Upper lobe of right lung (tissue), 1 donor: Measurements from ENCODE around the gene PTPRB. TPM values are rescaled to one million over a fixed set of nuclear protein-coding genes. Genes with fewer than 3 reads are reported as not detected.

ENCODE experiments used
- ATAC-seq: fragments of 200-7000 bp; cut with Tn5 transposase; one replicate; pipeline ENCODE4 v1.9.1; 2020; ENCODE audit warnings: mild to moderate bottlenecking, moderate library complexity
- DNase-seq: peaks from one replicate; pipeline ENCODE4 v3.0.0-alpha.2; 2020
- H3K27ac ChIP-seq: fragments of 200-600 bp; one replicate; pipeline ENCODE4 v1.8.0; 2022
- H3K27me3 ChIP-seq: fragments of 200-600 bp; one replicate; pipeline ENCODE4 v1.8.0; 2022; ENCODE audit warnings: mild to moderate bottlenecking
- H3K36me3 ChIP-seq: fragments of 200-600 bp; one replicate; pipeline ENCODE4 v1.8.0; 2022
- H3K4me1 ChIP-seq: fragments of 200-600 bp; one replicate; pipeline ENCODE4 v1.8.0; 2022
- H3K4me3 ChIP-seq: fragments of 200-600 bp; one replicate; pipeline ENCODE4 v1.8.0; 2022; ENCODE audit warnings: mild to moderate bottlenecking
- H3K9me3 ChIP-seq: fragments of 200-600 bp; one replicate; pipeline ENCODE4 v1.8.0; 2022
- intact Hi-C: fragments of 100-400 bp; cut with DNase I; formaldehyde crosslinking; loops from one replicate; pipeline ENCODE4 v1.11.0; 2022
- total RNA-seq: library from RNA; stranded (reverse); fragmentation: NEBNext Ultra II Directional; extraction: Animal tissue kit (Norgen Biotek cat#: 25700); gene quantifications from one replicate; pipeline ENCODE4 v1.2.1, GENCODE V29; 2021
- TF ChIP-seq, protein P1 (sequence below): fragments of 200-600 bp; IDR thresholded peaks from one replicate; pipeline ENCODE4 v1.8.0; 2022; ENCODE audit warnings: antibody characterized with exemption
- donor health status: DM: no; HTN: yes; CAD: no; lungs with severe emphysema.

The PTPRB gene
- total RNA-seq, 1 donor from 2014 or later, result 196 TPM

DNA sequence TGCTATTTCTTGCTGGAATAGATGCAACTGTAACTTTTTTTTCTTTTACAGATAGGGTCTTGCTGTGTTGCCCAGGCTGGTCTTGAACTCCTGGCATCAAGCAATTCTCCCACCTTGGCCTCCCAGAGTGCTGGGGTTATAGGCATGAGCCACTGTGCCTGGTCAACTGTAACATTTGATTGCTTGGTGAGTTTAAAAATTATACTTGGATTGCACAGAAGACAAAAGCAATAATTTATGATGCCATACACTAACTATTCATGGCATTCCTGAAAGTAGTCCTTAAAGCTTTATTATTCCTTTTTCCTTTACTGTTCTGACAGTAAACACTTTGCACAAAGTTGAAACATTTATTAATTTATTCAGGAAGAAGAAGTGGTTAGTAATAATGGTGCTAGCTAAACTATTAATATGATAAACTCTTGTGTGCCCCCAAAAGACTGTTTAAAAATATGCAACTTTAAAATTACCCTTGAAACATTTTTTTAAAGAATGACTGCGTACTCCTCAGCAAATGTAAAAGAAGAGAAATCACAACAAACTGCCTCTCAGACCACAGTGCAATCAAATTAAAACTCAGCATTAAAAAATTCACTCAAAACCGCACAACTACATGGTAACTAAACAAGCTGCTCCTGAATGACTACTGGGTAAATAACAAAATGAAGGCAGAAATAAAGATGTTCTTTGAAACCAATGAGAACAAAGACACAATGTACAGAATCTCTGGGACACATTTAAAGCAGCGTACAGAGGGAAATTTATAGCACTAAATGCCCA, 8.3 kb downstream of the PTPRB start:
- TF ChIP-seq, protein P1, sequence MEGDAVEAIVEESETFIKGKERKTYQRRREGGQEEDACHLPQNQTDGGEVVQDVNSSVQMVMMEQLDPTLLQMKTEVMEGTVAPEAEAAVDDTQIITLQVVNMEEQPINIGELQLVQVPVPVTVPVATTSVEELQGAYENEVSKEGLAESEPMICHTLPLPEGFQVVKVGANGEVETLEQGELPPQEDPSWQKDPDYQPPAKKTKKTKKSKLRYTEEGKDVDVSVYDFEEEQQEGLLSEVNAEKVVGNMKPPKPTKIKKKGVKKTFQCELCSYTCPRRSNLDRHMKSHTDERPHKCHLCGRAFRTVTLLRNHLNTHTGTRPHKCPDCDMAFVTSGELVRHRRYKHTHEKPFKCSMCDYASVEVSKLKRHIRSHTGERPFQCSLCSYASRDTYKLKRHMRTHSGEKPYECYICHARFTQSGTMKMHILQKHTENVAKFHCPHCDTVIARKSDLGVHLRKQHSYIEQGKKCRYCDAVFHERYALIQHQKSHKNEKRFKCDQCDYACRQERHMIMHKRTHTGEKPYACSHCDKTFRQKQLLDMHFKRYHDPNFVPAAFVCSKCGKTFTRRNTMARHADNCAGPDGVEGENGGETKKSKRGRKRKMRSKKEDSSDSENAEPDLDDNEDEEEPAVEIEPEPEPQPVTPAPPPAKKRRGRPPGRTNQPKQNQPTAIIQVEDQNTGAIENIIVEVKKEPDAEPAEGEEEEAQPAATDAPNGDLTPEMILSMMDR, result no peak
- H3K27me3 ChIP-seq, result no peaks in the 10 kb centered on the region
- H3K4me1 ChIP-seq, result no peaks in the 10 kb centered on the region
- ATAC-seq (no peak), DNase-seq (no peak)
- no peaks in the 10 kb centered on the region for H3K9me3 ChIP-seq
- H3K4me3 ChIP-seq, result no peak overlapping the region
- H3K27ac ChIP-seq, result peak overlapping the region; percentile 61
- no peaks in the 10 kb centered on the region for H3K36me3 ChIP-seq
- intact Hi-C loops, result no loop called here

DNA sequence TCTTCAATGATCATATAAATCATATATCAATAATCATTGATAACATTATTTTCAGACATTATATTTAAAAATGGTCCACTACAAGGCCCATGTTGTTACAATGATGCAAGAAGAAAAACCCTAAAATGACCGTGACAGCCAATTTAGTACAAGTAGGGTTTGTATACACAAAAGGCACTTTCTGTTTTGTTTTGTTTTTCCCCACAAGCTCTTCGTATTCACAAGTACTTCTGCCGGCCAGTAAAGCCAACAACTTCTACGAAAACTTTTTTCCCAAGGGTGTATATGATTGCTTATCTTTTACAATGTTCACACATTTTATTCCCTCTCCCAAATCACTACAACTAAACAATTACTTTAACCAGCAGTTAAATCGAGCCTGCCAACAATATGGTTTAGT, 9.6 kb downstream of the PTPRB start:
- peak overlapping the region; percentile 16 for H3K4me3 ChIP-seq
- DNase-seq, result no peak
- H3K9me3 ChIP-seq, result no peaks in the 10 kb centered on the region
- no peaks in the 10 kb centered on the region for H3K27me3 ChIP-seq
- no peak for ATAC-seq
- peak overlapping the region; percentile 61 for H3K27ac ChIP-seq
- intact Hi-C loops, result no loop called here
- H3K4me1 ChIP-seq, result no peaks in the 10 kb centered on the region
- TF ChIP-seq, protein P1, result no peak
- H3K36me3 ChIP-seq, result no peaks in the 10 kb centered on the region

DNA sequence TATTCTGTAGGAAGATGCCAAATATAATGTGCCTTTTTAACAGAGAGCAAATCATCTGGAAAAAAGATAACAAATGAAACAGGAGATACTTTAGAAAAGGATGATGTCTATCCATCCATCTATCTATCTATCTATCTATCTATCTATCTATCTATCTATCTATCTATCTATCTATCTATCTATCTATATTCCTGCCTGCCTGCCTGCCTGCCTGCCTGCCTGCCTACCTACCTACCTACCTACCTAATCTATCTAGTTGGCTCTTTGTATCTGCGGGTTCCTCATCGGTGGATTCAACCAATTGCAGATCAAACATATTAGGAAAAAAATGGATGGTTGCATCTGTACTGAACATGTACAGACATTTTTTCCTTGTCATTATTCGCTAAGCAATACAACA, 11.0 kb downstream of the PTPRB start:
- H3K4me3 ChIP-seq, result no peak overlapping the region
- no peaks in the 10 kb centered on the region for H3K4me1 ChIP-seq
- H3K27ac ChIP-seq, result no peak overlapping the region
- TF ChIP-seq, protein P1, result no peak
- DNase-seq (no peak), ATAC-seq (no peak)
- no peaks in the 10 kb centered on the region for H3K27me3 ChIP-seq
- intact Hi-C loops, result no loop called here
- H3K9me3 ChIP-seq, result no peaks in the 10 kb centered on the region
- no peaks in the 10 kb centered on the region for H3K36me3 ChIP-seq

DNA sequence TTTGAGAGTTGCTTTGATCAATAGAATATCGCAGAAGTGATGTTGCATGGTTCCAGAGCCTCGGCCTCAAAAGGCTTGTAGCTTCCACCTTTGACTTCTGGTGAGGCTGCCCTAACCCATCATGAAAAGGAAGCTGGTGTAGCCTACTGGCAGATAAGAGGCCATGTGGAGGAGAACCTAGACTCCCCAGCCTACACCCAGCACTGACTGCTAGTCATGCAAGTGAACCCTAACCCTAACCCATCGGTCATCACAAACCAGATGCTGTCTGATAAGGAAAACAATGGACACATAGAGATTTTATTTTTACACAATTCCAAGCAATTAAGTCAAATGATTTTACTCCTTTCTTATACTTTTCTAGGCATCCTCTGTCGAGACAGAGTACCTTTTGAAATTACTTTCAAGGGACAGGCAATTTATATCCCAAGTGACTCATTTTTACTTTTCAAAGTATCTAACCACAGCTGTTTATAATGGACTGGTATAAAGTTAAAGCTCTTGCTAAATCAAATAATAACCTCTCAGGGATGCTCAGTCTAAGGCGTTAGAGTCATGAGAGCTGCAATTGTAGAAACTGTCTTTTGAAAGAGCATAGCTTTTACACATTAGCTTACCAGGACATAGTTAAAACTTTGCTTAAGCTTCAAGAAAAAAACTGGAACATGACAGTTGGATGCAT, 17.6 kb downstream of the PTPRB start:
- Histone ChIP-seq H3K27me3 (no peaks in the 10 kb centered on the region), H3K9me3 (no peaks in the 10 kb centered on the region), H3K36me3 (no peaks in the 10 kb centered on the region), H3K4me3 (no peak overlapping the region), H3K4me1 (no peaks in the 10 kb centered on the region), H3K27ac (no peak overlapping the region)
- DNase-seq, result no peak
- TF ChIP-seq, protein P1, result no peak
- peak; percentile 19 for ATAC-seq
- intact Hi-C loops, result no loop called here

DNA sequence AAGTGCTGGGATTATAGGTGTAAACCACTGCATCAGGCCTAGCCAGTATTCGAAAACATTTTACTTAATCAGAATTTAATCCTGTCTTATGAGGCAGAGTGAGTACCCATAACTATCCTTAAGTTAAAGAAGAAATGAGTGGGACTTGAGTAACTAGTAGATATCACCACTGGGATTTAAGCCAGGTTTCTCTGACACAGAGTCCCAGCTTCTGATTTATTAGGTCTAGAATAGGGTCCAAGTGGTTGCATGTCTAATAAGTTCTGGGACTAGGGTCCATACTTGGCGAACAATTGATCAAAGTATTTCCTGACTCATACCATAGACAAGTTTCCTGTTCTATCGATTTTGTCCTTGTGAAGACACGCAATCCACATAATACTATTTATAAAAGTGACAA, 18.9 kb downstream of the PTPRB start:
- DNase-seq (no peak), ATAC-seq (no peak)
- intact Hi-C loops, result no loop called here
- Histone ChIP-seq H3K4me1 (no peaks in the 10 kb centered on the region), H3K9me3 (no peaks in the 10 kb centered on the region), H3K4me3 (no peak overlapping the region), H3K36me3 (no peaks in the 10 kb centered on the region), H3K27ac (no peak overlapping the region), H3K27me3 (no peaks in the 10 kb centered on the region)
- TF ChIP-seq, protein P1, result no peak
